PFSK-1 (cell line): Measurements from ENCODE around the gene CPLANE2.

Experiments
- POLR2AphosphoS5 ChIP-seq: IDR thresholded peaks from 2 replicates; pipeline ENCODE4 v1.6.1; 2012; ENCODE audit warnings: low read depth, mild to moderate bottlenecking, control low read depth, low read length, moderate library complexity
- REST ChIP-seq, 2 experiments: IDR thresholded peaks; 2 replicates each; pipeline versions ENCODE4 v1.6.1 to v1.8.0; 2011 to 2012; ENCODE audit warnings: low read depth in 2 of 2, low read length in 2 of 2, control low read depth in 1 of 2, inconsistent platforms in 1 of 2, mild to moderate bottlenecking in 1 of 2, moderate library complexity in 1 of 2; ENCODE audit not compliant: insufficient read depth in 1 of 2
- SIN3A ChIP-seq: IDR thresholded peaks from 2 replicates; pipeline ENCODE4 v1.6.1; 2012; ENCODE audit warnings: mild to moderate bottlenecking, low read length, moderate library complexity, borderline replicate concordance; ENCODE audit not compliant: insufficient read depth
- TAF1 ChIP-seq: IDR thresholded peaks from 2 replicates; pipeline ENCODE4 v1.6.1; 2012; ENCODE audit warnings: low read length, control low read depth, borderline replicate concordance; ENCODE audit not compliant: insufficient read depth

DNA sequence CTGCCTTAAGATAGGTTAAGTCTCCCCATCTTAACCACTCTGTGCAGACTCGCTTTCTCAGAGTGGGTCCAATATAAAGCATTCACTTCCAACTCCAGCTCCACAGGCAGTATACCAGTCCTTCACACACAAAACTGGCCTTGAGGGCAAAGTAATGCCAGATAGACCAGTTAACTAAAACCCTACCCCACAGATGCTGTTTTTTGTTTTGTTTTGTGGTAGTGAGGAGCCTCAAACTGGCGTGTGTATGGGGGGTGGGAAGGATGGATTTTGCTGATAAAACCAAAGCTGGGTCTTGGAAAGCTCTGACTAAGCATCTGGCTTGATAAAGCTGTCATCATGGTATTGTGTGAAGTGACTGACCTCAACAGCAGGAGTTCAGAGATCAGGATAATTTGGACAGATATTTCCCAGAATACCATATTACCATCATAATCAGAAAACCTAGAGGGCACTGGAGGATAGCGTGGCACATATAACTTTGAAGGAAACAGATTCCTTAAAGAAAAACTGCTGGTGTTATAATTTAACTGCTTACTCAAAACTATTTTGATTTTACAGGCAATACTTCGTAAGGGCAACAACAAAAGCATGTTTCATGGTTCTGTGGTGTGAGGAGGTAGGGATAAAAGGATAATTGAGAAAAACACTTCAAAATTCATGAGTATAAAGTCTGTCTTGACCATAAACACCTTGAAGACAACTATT lies 29.6 kb upstream of the CPLANE2 start:
- no peak for TF ChIP-seq SIN3A
- TF ChIP-seq POLR2AphosphoS5, result no peak
- TF ChIP-seq REST (IDR thresholded peaks at IDR 0.05; ENCODE audit: insufficient read depth in 1 of 2, low read depth in 2 of 2, low read length in 2 of 2), result no peak
- no peak for TF ChIP-seq TAF1
